Activated CD8-positive, alpha-beta T cell treated with anti-CD3 and anti-CD28 coated beads for 36 hours (primary cell): ENCODE measurements around the gene SETD3. TPM values are rescaled to one million over a fixed set of nuclear protein-coding genes. Genes with fewer than 3 reads are reported as not detected.

Experiments used
- ATAC-seq: fragments of 200-7000 bp; cut with Tn5 transposase; one replicate; pipeline ENCODE4 v1.10.0; 2021; ENCODE audit warnings: mild to moderate bottlenecking, moderate library complexity
- CTCF ChIA-PET: fragments of 350-600 bp; sonication (Branson Sonifier 250); formaldehyde crosslinking; loops from one replicate; lab custom pipeline; 2021; ENCODE audit warnings: antibody characterized with exemption; lab: Charles Lee
- POLR2A ChIA-PET: fragments of 350-600 bp; sonication (Branson Sonifier 250); formaldehyde crosslinking; loops from one replicate; lab custom pipeline; 2021; ENCODE audit warnings: antibody characterized with exemption; lab: Charles Lee
- DNase-seq: peaks from one replicate; pipeline ENCODE4 v3.0.0-alpha.2; 2020
- H3K27ac Mint-ChIP-seq: one replicate; pipeline ENCODE4 v1.8.0; 2021; ENCODE audit warnings: mild to moderate bottlenecking, mixed read lengths
- H3K27me3 Mint-ChIP-seq: one replicate; pipeline ENCODE4 v1.8.0; 2021; ENCODE audit warnings: mixed read lengths
- H3K36me3 Mint-ChIP-seq: one replicate; pipeline ENCODE4 v1.8.0; 2021; ENCODE audit warnings: low read depth, mixed read lengths
- H3K4me1 Mint-ChIP-seq: one replicate; pipeline ENCODE4 v1.8.0; 2021; ENCODE audit warnings: low read depth, mixed read lengths
- H3K4me3 Mint-ChIP-seq: one replicate; pipeline ENCODE4 v1.8.0; 2021; ENCODE audit warnings: mild to moderate bottlenecking, moderate library complexity, mixed read lengths
- H3K9me3 Mint-ChIP-seq: one replicate; pipeline ENCODE4 v1.8.0; 2021; ENCODE audit warnings: mixed read lengths
- CTCF ChIP-seq: fragments of 200-600 bp; IDR thresholded peaks from one replicate; pipeline ENCODE4 v1.8.0; 2022; ENCODE audit warnings: antibody characterized with exemption, mild to moderate bottlenecking
- intact Hi-C: fragments of 100-400 bp; cut with micrococcal nuclease; formaldehyde crosslinking; loops from one replicate; pipeline ENCODE4 v1.10.0; 2022
- total RNA-seq, 2 experiments: library from RNA; stranded (reverse); gene quantifications; one replicate each; pipeline ENCODE4 v1.2.3, GENCODE V29; 2021

Gene SETD3
- total RNA-seq, 2 experiments from 2014 or later: 49.9 to 50.7 TPM

- Mint-ChIP-seq H3K36me3 (peaks cover 18% of the 10 kb centered on the region), H3K9me3 (no peaks in the 10 kb centered on the region), H3K4me1 (peaks cover 5% of the 10 kb centered on the region), H3K27me3 (no peaks in the 10 kb centered on the region), H3K4me3 (no peak overlapping the region), H3K27ac (no peak overlapping the region)
- ATAC-seq (no peak), DNase-seq (no peak)
- intact Hi-C loops: no loop called here
- ChIA-PET POLR2A (no interaction called here), CTCF (interaction anchor here (1.1 to 5.3 kb wide), 3 partner anchors 9 to 82 kb away, joined by 4 to 33 read pairs (median 16); no protein-coding TSS in a partner anchor)
- no peak for TF ChIP-seq CTCF
Observed at GRCh38 chr14:99402285-99402648, 78.4 kb downstream of the SETD3 start.

GRCh38 chr14:99401621-99402284 lies 78.9 kb downstream of the SETD3 start:
- Mint-ChIP-seq H3K4me1 (peaks cover 5% of the 10 kb centered on the region), H3K4me3 (no peak overlapping the region), H3K36me3 (peaks cover 21% of the 10 kb centered on the region), H3K27me3 (no peaks in the 10 kb centered on the region), H3K27ac (no peak overlapping the region), H3K9me3 (no peaks in the 10 kb centered on the region)
- CTCF ChIA-PET: interaction anchor here (0.8 to 5.3 kb wide), 6 partner anchors 9 to 82 kb away, joined by 3 to 33 read pairs (median 6); no protein-coding TSS in a partner anchor
- intact Hi-C loops: no loop called here
- no peak for DNase-seq
- ATAC-seq: peak; percentile 10
- TF ChIP-seq CTCF: no peak
- POLR2A ChIA-PET: no interaction called here

GRCh38 chr14:99401211-99401610 lies 79.4 kb downstream of the SETD3 start:
- peaks cover 21% of the 10 kb centered on the region for H3K36me3 Mint-ChIP-seq
- no peak for ATAC-seq

GRCh38 chr14:99397698-99398097 lies 83.0 kb downstream of the SETD3 start:
- CTCF ChIA-PET: interaction anchor here (2.1 to 4.8 kb wide), 3 partner anchors 9 to 18 kb away, joined by 6 to 30 read pairs (median 11); no protein-coding TSS in a partner anchor
- Mint-ChIP-seq H3K9me3 (no peaks in the 10 kb centered on the region), H3K36me3 (peaks cover 16% of the 10 kb centered on the region), H3K27me3 (no peaks in the 10 kb centered on the region), H3K4me3 (no peak overlapping the region), H3K4me1 (peaks cover 13% of the 10 kb centered on the region), H3K27ac (no peak overlapping the region)
- no peak for ATAC-seq
- no peak for DNase-seq
- TF ChIP-seq CTCF: no peak
- intact Hi-C loops: no loop called here
- POLR2A ChIA-PET: interaction anchor here (0.6 kb wide), 1 partner anchor 8 kb away, joined by 3 read pairs; no protein-coding TSS in a partner anchor

More at GRCh38 chr14:99401211-99401610, 79.4 kb downstream of the SETD3 start:
- Mint-ChIP-seq H3K4me3 (no peak overlapping the region), H3K9me3 (no peaks in the 10 kb centered on the region), H3K27ac (no peak overlapping the region), H3K4me1 (peaks cover 8% of the 10 kb centered on the region), H3K27me3 (no peaks in the 10 kb centered on the region)
- TF ChIP-seq CTCF: no peak
- intact Hi-C loops: no loop called here
- ChIA-PET CTCF (interaction anchor here (0.8 to 5.3 kb wide), 6 partner anchors 8 to 81 kb away, joined by 3 to 33 read pairs (median 6); no protein-coding TSS in a partner anchor), POLR2A (no interaction called here)
- DNase-seq: no peak

GRCh38 chr14:99395909-99396530 lies 84.6 kb downstream of the SETD3 start:
- ATAC-seq (peak; percentile 94), DNase-seq (peak; percentile 66)
- Mint-ChIP-seq H3K4me1 (peaks cover 8% of the 10 kb centered on the region), H3K27me3 (no peaks in the 10 kb centered on the region), H3K36me3 (peaks cover 16% of the 10 kb centered on the region), H3K27ac (peak overlapping the region; percentile 49), H3K4me3 (no peak overlapping the region), H3K9me3 (no peaks in the 10 kb centered on the region)
- ChIA-PET CTCF (interaction anchor here (0.9 to 4.8 kb wide), 6 partner anchors 11 to 54 kb away, joined by 3 to 30 read pairs (median 5); no protein-coding TSS in a partner anchor), POLR2A (interaction anchor here (0.6 kb wide), 1 partner anchor 18 kb away, joined by 4 read pairs; no protein-coding TSS in a partner anchor)
- no peak for TF ChIP-seq CTCF
- intact Hi-C loops: no loop called here
